ENCODE measurements around the gene DIP2C. TPM values are rescaled to one million over a fixed set of nuclear protein-coding genes. Genes with fewer than 3 reads are reported as not detected.
A peak's percentile ranks its signal among the peaks of the same experiment; 100 is the strongest.

DIP2C gene
- total and polyA plus RNA-seq, 4 donors, result 6.4 to 40.2 (median 23.8) TPM

- no peaks in the 10 kb centered on the region for H3K9me3 ChIP-seq (ENCODE audit: control insufficient read depth, low read length)
These were observed 400.9 kb downstream of the DIP2C start for GRCh38 chr10:288316-289200.

GRCh38 chr10:287814-288213 is 401.7 kb downstream of the DIP2C start:
- peak overlapping the region in 1 of 2 donors; percentile 17 for H3K27ac ChIP-seq (ENCODE audit: low read depth in 1 of 2, low read length in 2 of 2)
- no peak for ATAC-seq (ENCODE audit: low FRiP score)
- DNase-seq, result no peak
- H3K4me3 ChIP-seq (ENCODE audit: low read length in 2 of 2), result no peak overlapping the region
- H3K9me3 ChIP-seq (ENCODE audit: control insufficient read depth, low read length), result no peaks in the 10 kb centered on the region
- no peaks in the 10 kb centered on the region for H3K36me3 ChIP-seq (ENCODE audit: control insufficient read depth in 1 of 2, insufficient read depth in 2 of 2, low read length in 1 of 2)
- 91 to 93% methylated on average over 4 of the region's 4 CpGs for WGBS, 2 donors
- no peaks in the 10 kb centered on the region for H3K4me1 ChIP-seq (ENCODE audit: control insufficient read depth in 1 of 2, insufficient read depth in 2 of 2, low read length in 2 of 2)
- H3K27me3 ChIP-seq (ENCODE audit: control insufficient read depth in 1 of 2, insufficient read depth in 2 of 2, low read length in 1 of 2), result no peaks in the 10 kb centered on the region
- intact Hi-C loops (cut with DNase I), result no loop called here

More at GRCh38 chr10:288316-289200, 400.9 kb downstream of the DIP2C start:
- Histone ChIP-seq H3K36me3 (ENCODE audit: control insufficient read depth in 1 of 2, insufficient read depth in 2 of 2, low read length in 1 of 2) (no peaks in the 10 kb centered on the region), H3K27ac (ENCODE audit: low read depth in 1 of 2, low read length in 2 of 2) (no peak overlapping the region), H3K4me1 (ENCODE audit: control insufficient read depth in 1 of 2, insufficient read depth in 2 of 2, low read length in 2 of 2) (no peaks in the 10 kb centered on the region), H3K27me3 (ENCODE audit: control insufficient read depth in 1 of 2, insufficient read depth in 2 of 2, low read length in 1 of 2) (no peaks in the 10 kb centered on the region), H3K4me3 (ENCODE audit: low read length in 2 of 2) (no peak overlapping the region)
- ATAC-seq (ENCODE audit: low FRiP score) (no peak), DNase-seq (no peak)
- 92% methylated on average over 27 of the region's 27 CpGs for WGBS, 2 donors
- intact Hi-C loops (cut with DNase I), result no loop called here

GRCh38 chr10:287026-287709 is 402.3 kb downstream of the DIP2C start:
- ATAC-seq (ENCODE audit: low FRiP score), result no peak
- intact Hi-C loops (cut with DNase I), result no loop called here
- peak overlapping the region in 1 of 2 donors; percentile 28 for H3K27ac ChIP-seq (ENCODE audit: low read depth in 1 of 2, low read length in 2 of 2)

GRCh38 chr10:285216-285615 is 404.3 kb downstream of the DIP2C start:
- no peaks in the 10 kb centered on the region for H3K27me3 ChIP-seq (ENCODE audit: control insufficient read depth in 1 of 2, insufficient read depth in 2 of 2, low read length in 1 of 2)
- no peak for DNase-seq
- H3K36me3 ChIP-seq (ENCODE audit: control insufficient read depth in 1 of 2, insufficient read depth in 2 of 2, low read length in 1 of 2), result peaks cover 0 to 5% of the 10 kb centered on the region in 2 donors
- no peaks in the 10 kb centered on the region for H3K4me1 ChIP-seq (ENCODE audit: control insufficient read depth in 1 of 2, insufficient read depth in 2 of 2, low read length in 2 of 2)
- no peaks in the 10 kb centered on the region for H3K9me3 ChIP-seq (ENCODE audit: control insufficient read depth, low read length)
- ATAC-seq (ENCODE audit: low FRiP score), result no peak
- intact Hi-C loops (cut with DNase I), result no loop called here
- 81 to 85% methylated on average over 15 of the region's 15 CpGs for WGBS, 2 donors
- no peak overlapping the region for H3K27ac ChIP-seq (ENCODE audit: low read depth in 1 of 2, low read length in 2 of 2)
- no peak overlapping the region for H3K4me3 ChIP-seq (ENCODE audit: low read length in 2 of 2)

More at GRCh38 chr10:287026-287709, 402.3 kb downstream of the DIP2C start:
- Histone ChIP-seq H3K36me3 (ENCODE audit: control insufficient read depth in 1 of 2, insufficient read depth in 2 of 2, low read length in 1 of 2) (no peaks in the 10 kb centered on the region), H3K4me1 (ENCODE audit: control insufficient read depth in 1 of 2, insufficient read depth in 2 of 2, low read length in 2 of 2) (no peaks in the 10 kb centered on the region), H3K9me3 (ENCODE audit: control insufficient read depth, low read length) (no peaks in the 10 kb centered on the region), H3K27me3 (ENCODE audit: control insufficient read depth in 1 of 2, insufficient read depth in 2 of 2, low read length in 1 of 2) (no peaks in the 10 kb centered on the region), H3K4me3 (ENCODE audit: low read length in 2 of 2) (no peak overlapping the region)
- 11 to 14% methylated on average over 4 of the region's 4 CpGs for WGBS, 2 donors
- DNase-seq, result no peak

- H3K27ac ChIP-seq (ENCODE audit: low read depth in 1 of 2, low read length in 2 of 2), result no peak overlapping the region
- no peaks in the 10 kb centered on the region for H3K9me3 ChIP-seq (ENCODE audit: control insufficient read depth, low read length)
- no peaks in the 10 kb centered on the region for H3K4me1 ChIP-seq (ENCODE audit: control insufficient read depth in 1 of 2, insufficient read depth in 2 of 2, low read length in 2 of 2)
- WGBS, 2 donors, result 85 to 87% methylated on average over 7 of the region's 7 CpGs
- H3K4me3 ChIP-seq (ENCODE audit: low read length in 2 of 2), result no peak overlapping the region
- DNase-seq (no peak), ATAC-seq (ENCODE audit: low FRiP score) (no peak)
- no peaks in the 10 kb centered on the region for H3K27me3 ChIP-seq (ENCODE audit: control insufficient read depth in 1 of 2, insufficient read depth in 2 of 2, low read length in 1 of 2)
- intact Hi-C loops (cut with DNase I), result no loop called here
- peaks cover 0 to 8% of the 10 kb centered on the region in 2 donors for H3K36me3 ChIP-seq (ENCODE audit: control insufficient read depth in 1 of 2, insufficient read depth in 2 of 2, low read length in 1 of 2)
These were observed 405.5 kb downstream of the DIP2C start for GRCh38 chr10:283916-284356.

GRCh38 chr10:283140-283479 is 406.4 kb downstream of the DIP2C start:
- DNase-seq (no peak), ATAC-seq (ENCODE audit: low FRiP score) (no peak)
- 88 to 89% methylated on average over 8 of the region's 8 CpGs for WGBS, 2 donors
- H3K27ac ChIP-seq (ENCODE audit: low read depth in 1 of 2, low read length in 2 of 2), result no peak overlapping the region
- no peaks in the 10 kb centered on the region for H3K9me3 ChIP-seq (ENCODE audit: control insufficient read depth, low read length)
- H3K27me3 ChIP-seq (ENCODE audit: control insufficient read depth in 1 of 2, insufficient read depth in 2 of 2, low read length in 1 of 2), result no peaks in the 10 kb centered on the region
- intact Hi-C loops (cut with DNase I), result no loop called here
- no peaks in the 10 kb centered on the region for H3K4me1 ChIP-seq (ENCODE audit: control insufficient read depth in 1 of 2, insufficient read depth in 2 of 2, low read length in 2 of 2)
- H3K36me3 ChIP-seq (ENCODE audit: control insufficient read depth in 1 of 2, insufficient read depth in 2 of 2, low read length in 1 of 2), result peaks cover 0 to 8% of the 10 kb centered on the region in 2 donors
- H3K4me3 ChIP-seq (ENCODE audit: low read length in 2 of 2), result no peak overlapping the region

GRCh38 chr10:282294-283139 is 407.0 kb downstream of the DIP2C start:
- H3K4me1 ChIP-seq (ENCODE audit: control insufficient read depth in 1 of 2, insufficient read depth in 2 of 2, low read length in 2 of 2), result no peaks in the 10 kb centered on the region
- no peaks in the 10 kb centered on the region for H3K27me3 ChIP-seq (ENCODE audit: control insufficient read depth in 1 of 2, insufficient read depth in 2 of 2, low read length in 1 of 2)
- WGBS, 2 donors, result 72 to 79% methylated on average over 7 of the region's 7 CpGs
- no peak overlapping the region for H3K4me3 ChIP-seq (ENCODE audit: low read length in 2 of 2)
- no peak for DNase-seq
- no peak overlapping the region for H3K27ac ChIP-seq (ENCODE audit: low read depth in 1 of 2, low read length in 2 of 2)
- H3K36me3 ChIP-seq (ENCODE audit: control insufficient read depth in 1 of 2, insufficient read depth in 2 of 2, low read length in 1 of 2), result peaks cover 0 to 8% of the 10 kb centered on the region in 2 donors
- no peak for ATAC-seq (ENCODE audit: low FRiP score)
- intact Hi-C loops (cut with DNase I), result no loop called here
- H3K9me3 ChIP-seq (ENCODE audit: control insufficient read depth, low read length), result no peaks in the 10 kb centered on the region

- H3K27ac ChIP-seq (ENCODE audit: low read depth in 1 of 2, low read length in 2 of 2), result no peak overlapping the region
- intact Hi-C loops (cut with DNase I), result no loop called here
- H3K27me3 ChIP-seq (ENCODE audit: control insufficient read depth in 1 of 2, insufficient read depth in 2 of 2, low read length in 1 of 2), result no peaks in the 10 kb centered on the region
- no peaks in the 10 kb centered on the region for H3K9me3 ChIP-seq (ENCODE audit: control insufficient read depth, low read length)
- H3K4me3 ChIP-seq (ENCODE audit: low read length in 2 of 2), result no peak overlapping the region
- peaks cover 0 to 8% of the 10 kb centered on the region in 2 donors for H3K36me3 ChIP-seq (ENCODE audit: control insufficient read depth in 1 of 2, insufficient read depth in 2 of 2, low read length in 1 of 2)
- ATAC-seq (ENCODE audit: low FRiP score) (no peak), DNase-seq (no peak)
- no peaks in the 10 kb centered on the region for H3K4me1 ChIP-seq (ENCODE audit: control insufficient read depth in 1 of 2, insufficient read depth in 2 of 2, low read length in 2 of 2)
- 86 to 87% methylated on average over 10 of the region's 10 CpGs for WGBS, 2 donors
These were observed 409.8 kb downstream of the DIP2C start for GRCh38 chr10:279655-280054.
